ENCODE measurements around the gene PPP1R13B. TPM values are rescaled to one million over a fixed set of nuclear protein-coding genes. Genes with fewer than 3 reads are reported as not detected.

Gene PPP1R13B
- total RNA-seq, 1 donor from 2014 or later, result 53.0 TPM

- no peak for TF ChIP-seq CTCF (IDR thresholded peaks at IDR 0.05; ENCODE audit: unreplicated experiment)
- Mint-ChIP-seq H3K9me3 (no peaks in the 10 kb centered on the region), H3K36me3 (peaks cover 26% of the 10 kb centered on the region), H3K27ac (no peak overlapping the region), H3K4me1 (peaks cover under 1% of the 10 kb centered on the region), H3K27me3 (ENCODE audit: low read depth) (no peaks in the 10 kb centered on the region), H3K4me3 (no peak overlapping the region)
- no peak for DNase-seq (ENCODE audit: low spot score in 2 of 2, unreplicated experiment in 2 of 2)
Measured at GRCh38 chr14:103741876-103742275, 105.5 kb downstream of the PPP1R13B start.

GRCh38 chr14:103740991-103741689, 106.2 kb downstream of the PPP1R13B start:
- no peak for TF ChIP-seq CTCF (IDR thresholded peaks at IDR 0.05; ENCODE audit: unreplicated experiment)
- no peak for DNase-seq (ENCODE audit: low spot score in 2 of 2, unreplicated experiment in 2 of 2)
- Mint-ChIP-seq H3K9me3 (no peaks in the 10 kb centered on the region), H3K36me3 (peaks cover 26% of the 10 kb centered on the region), H3K27me3 (ENCODE audit: low read depth) (no peaks in the 10 kb centered on the region), H3K4me3 (no peak overlapping the region), H3K4me1 (peaks cover 8% of the 10 kb centered on the region), H3K27ac (no peak overlapping the region)

GRCh38 chr14:103739793-103740501, 107.4 kb downstream of the PPP1R13B start:
- H3K36me3 Mint-ChIP-seq, result peaks cover 26% of the 10 kb centered on the region
- DNase-seq (ENCODE audit: low spot score in 2 of 2, unreplicated experiment in 2 of 2), result no peak
- no peak for TF ChIP-seq CTCF (IDR thresholded peaks at IDR 0.05; ENCODE audit: unreplicated experiment)
- H3K4me1 Mint-ChIP-seq, result peaks cover 11% of the 10 kb centered on the region
- H3K9me3 Mint-ChIP-seq, result no peaks in the 10 kb centered on the region
- H3K27me3 Mint-ChIP-seq (ENCODE audit: low read depth), result no peaks in the 10 kb centered on the region
- H3K4me3 Mint-ChIP-seq, result no peak overlapping the region
- H3K27ac Mint-ChIP-seq, result no peak overlapping the region

- H3K4me1 Mint-ChIP-seq, result peaks cover 16% of the 10 kb centered on the region
- no peak for TF ChIP-seq CTCF (IDR thresholded peaks at IDR 0.05; ENCODE audit: unreplicated experiment)
- peaks cover 29% of the 10 kb centered on the region for H3K36me3 Mint-ChIP-seq
- no peak overlapping the region for H3K4me3 Mint-ChIP-seq
- no peak overlapping the region for H3K27ac Mint-ChIP-seq
- no peaks in the 10 kb centered on the region for H3K27me3 Mint-ChIP-seq (ENCODE audit: low read depth)
- no peak for DNase-seq (ENCODE audit: low spot score in 2 of 2, unreplicated experiment in 2 of 2)
- no peaks in the 10 kb centered on the region for H3K9me3 Mint-ChIP-seq
Measured at GRCh38 chr14:103739466-103739792, 107.9 kb downstream of the PPP1R13B start.

- no peak overlapping the region for H3K27ac Mint-ChIP-seq
Measured at GRCh38 chr14:103738701-103739451, 108.5 kb downstream of the PPP1R13B start.

More at GRCh38 chr14:103738701-103739451, 108.5 kb downstream of the PPP1R13B start:
- H3K4me3 Mint-ChIP-seq, result no peak overlapping the region
- no peaks in the 10 kb centered on the region for H3K27me3 Mint-ChIP-seq (ENCODE audit: low read depth)
- no peak for TF ChIP-seq CTCF (IDR thresholded peaks at IDR 0.05; ENCODE audit: unreplicated experiment)
- H3K4me1 Mint-ChIP-seq, result peaks cover 16% of the 10 kb centered on the region
- DNase-seq (ENCODE audit: low spot score in 2 of 2, unreplicated experiment in 2 of 2), result no peak
- H3K9me3 Mint-ChIP-seq, result no peaks in the 10 kb centered on the region
- H3K36me3 Mint-ChIP-seq, result peaks cover 28% of the 10 kb centered on the region

All from mesothelial cell of epicardium (in vitro differentiated cells).